ENCODE results near the gene TLK1. TPM values are rescaled to one million over a fixed set of nuclear protein-coding genes. Genes with fewer than 3 reads are reported as not detected.
"Not testable (repeated sequence)": the region's sequence is repeated elsewhere in the genome, so short reads cannot be mapped to it uniquely, and the experiment has no call there.

Gene TLK1
- total RNA-seq, 1 donor from 2014 or later = 58.1 TPM

- peak; percentile 70 for ATAC-seq
- H3K4me3 ChIP-seq = no peak overlapping the region
These were observed 74.1 kb downstream of the TLK1 start for GRCh38 chr2:171086352-171087290.

GRCh38 chr2:171084128-171084527 lies 76.6 kb downstream of the TLK1 start:
- intact Hi-C loops (cut with DNase I) = no loop called here
- no peak for DNase-seq
- Histone ChIP-seq H3K36me3 (no peaks in the 10 kb centered on the region), H3K27me3 (no peaks in the 10 kb centered on the region), H3K9me3 (no peaks in the 10 kb centered on the region), H3K4me1 (peaks cover 6% of the 10 kb centered on the region), H3K27ac (no peak overlapping the region), H3K4me3 (no peak overlapping the region)
- no peak for TF ChIP-seq CTCF (IDR thresholded peaks at IDR 0.05)
- no peak for ATAC-seq

More at GRCh38 chr2:171086352-171087290, 74.1 kb downstream of the TLK1 start:
- Histone ChIP-seq H3K36me3 (no peaks in the 10 kb centered on the region), H3K9me3 (no peaks in the 10 kb centered on the region), H3K27ac (no peak overlapping the region), H3K27me3 (no peaks in the 10 kb centered on the region), H3K4me1 (peaks cover 6% of the 10 kb centered on the region)
- TF ChIP-seq CTCF (IDR thresholded peaks at IDR 0.05) = peak; percentile 60
- no peak for DNase-seq
- intact Hi-C loops (cut with DNase I) = no loop called here

- no peak overlapping the region for H3K4me3 ChIP-seq
- no peak for ATAC-seq
- intact Hi-C loops (cut with DNase I) = no loop called here
These were observed 77.2 kb downstream of the TLK1 start for GRCh38 chr2:171083451-171083850.

GRCh38 chr2:171081649-171082111 lies 79.0 kb downstream of the TLK1 start:
- H3K36me3 ChIP-seq = no peaks in the 10 kb centered on the region
- peaks cover 6% of the 10 kb centered on the region for H3K4me1 ChIP-seq
- H3K27ac ChIP-seq = no peak overlapping the region
- intact Hi-C loops (cut with DNase I) = no loop called here
- no peak for TF ChIP-seq CTCF (IDR thresholded peaks at IDR 0.05)
- no peaks in the 10 kb centered on the region for H3K27me3 ChIP-seq
- no peak overlapping the region for H3K4me3 ChIP-seq
- no peak for ATAC-seq
- H3K9me3 ChIP-seq = no peaks in the 10 kb centered on the region
- no peak for DNase-seq

More at GRCh38 chr2:171083451-171083850, 77.2 kb downstream of the TLK1 start:
- DNase-seq = no peak
- H3K4me1 ChIP-seq = peaks cover 6% of the 10 kb centered on the region
- H3K9me3 ChIP-seq = no peaks in the 10 kb centered on the region
- no peak overlapping the region for H3K27ac ChIP-seq
- H3K36me3 ChIP-seq = no peaks in the 10 kb centered on the region
- H3K27me3 ChIP-seq = no peaks in the 10 kb centered on the region
- TF ChIP-seq CTCF (IDR thresholded peaks at IDR 0.05) = no peak

- ATAC-seq = no peak
- TF ChIP-seq CTCF (IDR thresholded peaks at IDR 0.05) = no peak
- DNase-seq = no peak
- Histone ChIP-seq H3K27me3 (no peaks in the 10 kb centered on the region), H3K27ac (no peak overlapping the region), H3K4me1 (no peaks in the 10 kb centered on the region), H3K4me3 (no peak overlapping the region), H3K36me3 (no peaks in the 10 kb centered on the region), H3K9me3 (no peaks in the 10 kb centered on the region)
- intact Hi-C loops (cut with DNase I) = no loop called here
These were observed 80.1 kb downstream of the TLK1 start for GRCh38 chr2:171080607-171081006.

GRCh38 chr2:171076422-171076821 lies 84.3 kb downstream of the TLK1 start:
- H3K4me1 ChIP-seq; H3K36me3 ChIP-seq; H3K4me3 ChIP-seq; DNase-seq; H3K27me3 ChIP-seq; H3K9me3 ChIP-seq; H3K27ac ChIP-seq; intact Hi-C loops (cut with DNase I); ATAC-seq: not testable (repeated sequence)

All from upper lobe of right lung (tissue), 1 donor.